ENCODE measurements around the gene GNB1L.

GRCh38 chr22:19799322-19800190 lies 55.1 kb downstream of the GNB1L start:
- TF ChIP-seq, protein P1, sequence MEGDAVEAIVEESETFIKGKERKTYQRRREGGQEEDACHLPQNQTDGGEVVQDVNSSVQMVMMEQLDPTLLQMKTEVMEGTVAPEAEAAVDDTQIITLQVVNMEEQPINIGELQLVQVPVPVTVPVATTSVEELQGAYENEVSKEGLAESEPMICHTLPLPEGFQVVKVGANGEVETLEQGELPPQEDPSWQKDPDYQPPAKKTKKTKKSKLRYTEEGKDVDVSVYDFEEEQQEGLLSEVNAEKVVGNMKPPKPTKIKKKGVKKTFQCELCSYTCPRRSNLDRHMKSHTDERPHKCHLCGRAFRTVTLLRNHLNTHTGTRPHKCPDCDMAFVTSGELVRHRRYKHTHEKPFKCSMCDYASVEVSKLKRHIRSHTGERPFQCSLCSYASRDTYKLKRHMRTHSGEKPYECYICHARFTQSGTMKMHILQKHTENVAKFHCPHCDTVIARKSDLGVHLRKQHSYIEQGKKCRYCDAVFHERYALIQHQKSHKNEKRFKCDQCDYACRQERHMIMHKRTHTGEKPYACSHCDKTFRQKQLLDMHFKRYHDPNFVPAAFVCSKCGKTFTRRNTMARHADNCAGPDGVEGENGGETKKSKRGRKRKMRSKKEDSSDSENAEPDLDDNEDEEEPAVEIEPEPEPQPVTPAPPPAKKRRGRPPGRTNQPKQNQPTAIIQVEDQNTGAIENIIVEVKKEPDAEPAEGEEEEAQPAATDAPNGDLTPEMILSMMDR (IDR thresholded peaks at IDR 0.05; ENCODE audit: low read depth, low read length) = no peak
- TF ChIP-seq EZH2phosphoT487 (IDR thresholded peaks at IDR 0.05; ENCODE audit: low read depth) = no peak
